Epithelial cell of esophagus (primary cell): ENCODE measurements around the gene CPXM2.

Experiments used
- DNase-seq: peaks from one replicate; pipeline ENCODE4 v3.0.0; 2010; ENCODE audit warnings: low read depth
- H3K4me3 ChIP-seq: 2 replicates; pipeline ENCODE4 v1.5.1; 2011; ENCODE audit warnings: mild to moderate bottlenecking, low read length, control low read depth
- TF ChIP-seq, protein P1 (sequence below): IDR thresholded peaks from 2 replicates; pipeline ENCODE4 v1.5.1; 2011; ENCODE audit warnings: low read depth, mild to moderate bottlenecking, low read length, control low read depth, inconsistent platforms; ENCODE audit not compliant: insufficient read depth; ENCODE audit errors: missing control alignments

CPXM2 gene

DNA sequence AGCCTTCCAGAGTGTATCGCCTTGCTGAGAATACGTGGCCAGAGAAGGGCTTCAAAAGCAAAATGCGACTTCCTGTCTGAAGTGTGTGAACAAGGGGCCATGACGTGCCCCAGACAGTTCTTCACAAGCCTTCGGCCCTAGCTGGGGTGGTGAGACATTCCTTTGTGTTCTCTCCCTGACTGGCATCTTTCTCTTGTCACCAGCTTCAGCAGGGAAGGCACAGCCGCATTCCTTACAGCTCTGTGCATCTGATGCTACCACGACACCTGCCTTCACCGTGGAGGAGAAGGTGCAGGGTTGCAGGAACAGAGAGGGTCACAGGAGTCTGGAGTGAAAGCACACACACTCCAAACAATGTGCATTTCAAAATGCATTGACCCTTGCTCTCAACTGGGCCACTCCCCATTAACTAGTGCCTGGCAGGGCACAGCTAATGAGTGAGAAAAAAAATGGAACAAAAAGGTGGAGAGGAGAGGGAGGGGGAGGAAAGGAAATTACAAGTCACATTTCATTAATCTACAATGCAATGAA is 132.0 kb downstream of the CPXM2 start:
- TF ChIP-seq, protein P1, sequence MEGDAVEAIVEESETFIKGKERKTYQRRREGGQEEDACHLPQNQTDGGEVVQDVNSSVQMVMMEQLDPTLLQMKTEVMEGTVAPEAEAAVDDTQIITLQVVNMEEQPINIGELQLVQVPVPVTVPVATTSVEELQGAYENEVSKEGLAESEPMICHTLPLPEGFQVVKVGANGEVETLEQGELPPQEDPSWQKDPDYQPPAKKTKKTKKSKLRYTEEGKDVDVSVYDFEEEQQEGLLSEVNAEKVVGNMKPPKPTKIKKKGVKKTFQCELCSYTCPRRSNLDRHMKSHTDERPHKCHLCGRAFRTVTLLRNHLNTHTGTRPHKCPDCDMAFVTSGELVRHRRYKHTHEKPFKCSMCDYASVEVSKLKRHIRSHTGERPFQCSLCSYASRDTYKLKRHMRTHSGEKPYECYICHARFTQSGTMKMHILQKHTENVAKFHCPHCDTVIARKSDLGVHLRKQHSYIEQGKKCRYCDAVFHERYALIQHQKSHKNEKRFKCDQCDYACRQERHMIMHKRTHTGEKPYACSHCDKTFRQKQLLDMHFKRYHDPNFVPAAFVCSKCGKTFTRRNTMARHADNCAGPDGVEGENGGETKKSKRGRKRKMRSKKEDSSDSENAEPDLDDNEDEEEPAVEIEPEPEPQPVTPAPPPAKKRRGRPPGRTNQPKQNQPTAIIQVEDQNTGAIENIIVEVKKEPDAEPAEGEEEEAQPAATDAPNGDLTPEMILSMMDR = no peak
- no peak for DNase-seq
- H3K4me3 ChIP-seq = no peak overlapping the region

DNA sequence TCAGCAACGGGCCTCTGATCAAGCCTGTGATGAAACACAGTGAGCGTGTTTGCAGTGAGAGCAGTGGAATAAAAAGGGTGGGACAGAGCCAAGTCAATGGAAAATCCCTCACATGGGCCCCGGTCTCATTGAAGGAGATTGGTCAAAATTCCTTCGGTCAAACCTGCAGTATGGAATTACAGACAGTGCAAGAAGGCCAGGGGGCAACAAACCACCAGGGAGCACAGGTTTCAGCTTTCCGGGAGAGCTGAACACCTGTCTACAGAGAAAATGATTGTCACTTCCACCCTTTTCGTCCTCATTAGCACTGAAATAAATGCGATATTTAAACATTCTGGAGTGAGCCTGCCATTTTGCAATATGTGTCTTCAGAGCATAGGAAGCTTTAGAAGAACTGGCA is 132.6 kb downstream of the CPXM2 start:
- no peak for DNase-seq
- TF ChIP-seq, protein P1 = no peak
- no peak overlapping the region for H3K4me3 ChIP-seq

DNA sequence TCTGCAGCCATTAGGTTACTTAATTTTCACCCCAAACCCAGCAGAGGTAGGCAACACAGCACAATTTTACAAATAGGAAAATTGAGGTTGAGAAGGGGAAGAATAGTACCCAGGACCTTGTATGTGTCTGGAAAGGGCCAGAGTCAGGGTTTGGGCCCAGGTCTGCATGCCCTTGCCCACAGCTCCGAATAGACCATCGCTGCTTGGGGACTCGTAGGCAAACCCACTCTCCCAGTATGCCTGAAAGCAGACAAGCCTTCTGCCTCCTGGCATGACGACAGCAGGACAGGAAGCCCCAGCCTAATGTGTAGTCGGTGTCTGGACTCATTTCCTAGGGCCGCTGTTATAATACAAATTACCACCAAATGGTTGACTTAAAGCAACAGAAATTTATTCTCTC is 133.8 kb downstream of the CPXM2 start:
- H3K4me3 ChIP-seq = no peak overlapping the region
- TF ChIP-seq, protein P1 = no peak
- DNase-seq = no peak

DNA sequence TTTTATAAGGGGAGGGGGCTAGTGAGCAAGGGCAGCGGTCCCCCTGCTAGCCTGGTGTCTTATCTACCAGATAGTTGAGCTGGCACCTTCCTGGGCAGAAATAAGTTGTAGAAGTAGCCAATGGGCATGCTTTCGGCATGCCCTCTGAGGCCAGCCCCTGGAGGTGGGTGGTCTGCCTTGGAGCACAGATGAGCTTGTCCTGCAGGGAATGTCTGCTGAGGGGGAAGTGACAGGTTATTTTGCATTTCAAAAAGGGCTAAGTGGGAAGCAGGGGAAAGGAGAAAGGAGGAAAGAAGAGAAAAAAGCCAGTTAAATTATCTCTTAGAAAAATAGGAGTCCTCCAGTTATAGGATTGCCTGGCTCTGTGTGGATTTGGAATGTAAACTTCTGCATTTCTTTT is 136.5 kb downstream of the CPXM2 start:
- DNase-seq = no peak
- TF ChIP-seq, protein P1 = no peak
- H3K4me3 ChIP-seq = no peak overlapping the region

DNA sequence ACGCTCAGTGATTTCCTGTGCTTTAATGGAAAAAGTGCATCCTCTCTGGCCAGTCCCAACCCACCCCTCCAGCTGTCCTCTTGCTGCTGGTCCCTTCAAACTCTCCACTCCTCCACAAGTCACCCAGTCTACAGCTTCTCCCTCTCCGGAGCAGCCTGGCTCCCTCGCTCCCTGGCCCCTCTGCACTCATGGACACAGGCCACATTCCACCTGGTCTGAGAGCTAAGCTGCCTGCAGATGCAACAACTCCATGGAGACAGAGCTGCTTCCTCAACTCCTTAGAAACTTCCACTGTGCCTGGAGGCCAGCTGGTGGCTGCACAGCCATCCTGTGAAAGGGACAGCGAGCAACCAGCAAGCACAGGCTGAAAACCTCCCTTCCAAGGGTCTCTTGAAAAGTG is 137.5 kb downstream of the CPXM2 start:
- TF ChIP-seq, protein P1 = no peak
- no peak for DNase-seq
- no peak overlapping the region for H3K4me3 ChIP-seq

DNA sequence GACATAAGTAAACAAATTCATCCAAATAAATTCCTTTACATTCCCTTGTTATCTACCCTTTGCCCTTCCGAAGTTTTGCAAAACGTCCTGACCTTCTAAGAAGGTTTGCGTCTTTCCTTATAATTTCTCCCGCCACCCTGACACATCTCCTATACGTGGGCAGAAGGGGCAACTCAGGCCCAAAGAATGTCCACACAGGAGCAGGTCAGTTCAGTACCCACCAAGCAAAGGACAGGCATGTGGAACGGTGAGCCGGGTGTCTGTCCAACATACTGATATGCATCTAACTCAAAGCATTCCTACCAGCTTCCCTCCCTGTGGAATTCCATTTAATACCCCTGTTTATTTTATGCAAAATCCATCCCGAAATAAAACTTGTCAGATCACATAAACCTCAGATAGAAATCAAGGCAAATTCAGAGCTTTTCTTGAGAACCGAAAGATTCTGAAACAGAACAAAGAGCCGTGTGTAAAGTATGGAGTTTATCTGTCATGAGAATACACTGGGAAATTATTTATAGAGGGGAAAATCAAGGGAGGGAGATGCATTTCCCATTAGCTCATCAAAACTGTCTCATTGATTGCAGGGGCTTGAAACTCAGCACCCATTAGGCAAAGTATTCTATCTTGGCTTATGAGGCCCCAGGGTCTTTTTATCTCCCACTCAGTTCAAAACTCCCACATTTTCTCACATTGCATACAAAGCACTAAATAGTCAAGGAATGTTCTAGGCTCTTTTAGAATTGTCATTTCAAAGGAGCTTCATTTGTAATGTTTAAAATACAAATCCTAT is 140.1 kb downstream of the CPXM2 start:
- no peak for DNase-seq
- TF ChIP-seq, protein P1 = no peak
- no peak overlapping the region for H3K4me3 ChIP-seq

DNA sequence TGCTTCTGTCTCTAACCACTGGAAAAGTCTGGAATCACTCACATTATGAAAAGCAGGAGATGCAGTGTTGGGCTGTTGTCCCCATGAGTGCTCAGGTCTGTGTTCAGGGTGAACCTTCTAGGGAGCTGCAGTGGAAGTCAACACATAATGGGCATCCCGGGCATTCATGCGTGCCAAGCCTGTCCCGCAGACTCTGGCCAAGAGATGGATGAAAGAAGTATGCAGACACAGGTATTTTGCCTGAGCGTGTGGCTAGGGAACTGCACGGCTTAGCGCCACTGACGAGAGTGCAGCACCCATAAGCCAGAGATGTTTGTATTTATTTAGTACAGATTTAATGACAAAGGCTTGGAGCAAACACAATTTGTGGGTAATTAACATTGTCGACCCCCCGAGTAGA is 140.7 kb downstream of the CPXM2 start:
- TF ChIP-seq, protein P1 = no peak
- DNase-seq = no peak
- no peak overlapping the region for H3K4me3 ChIP-seq
